Osteoblast (primary cell): ENCODE results near the gene TLE2. TPM values are rescaled to one million over a fixed set of nuclear protein-coding genes. Genes with fewer than 3 reads are reported as not detected.
A peak's percentile ranks its signal among the peaks of the same experiment; 100 is the strongest.

Experiments
- DNase-seq: peaks from one replicate; pipeline ENCODE4 v3.0.0; 2011; ENCODE audit warnings: low spot score, mixed read lengths; ENCODE audit not compliant: insufficient read length; ENCODE audit errors: missing footprints
- H2AFZ ChIP-seq: 2 replicates; pipeline ENCODE4 v1.6.0; 2011; ENCODE audit warnings: mild to moderate bottlenecking, low read length
- H3K27ac ChIP-seq: 2 replicates; pipeline ENCODE4 v1.5.1; 2011; ENCODE audit warnings: mild to moderate bottlenecking, low read depth, low read length, moderate library complexity
- H3K27me3 ChIP-seq: 2 replicates; pipeline ENCODE4 v1.6.0; 2012; ENCODE audit warnings: mild to moderate bottlenecking, control low read depth, inconsistent platforms, low read length, moderate library complexity; ENCODE audit not compliant: insufficient read depth
- H3K36me3 ChIP-seq: 2 replicates; pipeline ENCODE4 v1.5.1; 2011; ENCODE audit warnings: mild to moderate bottlenecking, low read length, control low read depth, moderate library complexity; ENCODE audit not compliant: insufficient read depth
- H3K4me1 ChIP-seq: 2 replicates; pipeline ENCODE4 v1.5.1; 2011; ENCODE audit warnings: mild to moderate bottlenecking, low read length, control low read depth, moderate library complexity; ENCODE audit not compliant: insufficient read depth
- H3K4me2 ChIP-seq: 2 replicates; pipeline ENCODE4 v1.6.0; 2011; ENCODE audit warnings: mild to moderate bottlenecking, low read length; ENCODE audit not compliant: insufficient read depth
- H3K4me3 ChIP-seq: fragments of 200-600 bp; sonication (generic); 3 replicates; pipeline ENCODE4 v1.5.1; 2012; ENCODE audit warnings: mild to moderate bottlenecking, low read length, inconsistent platforms; ENCODE audit not compliant: insufficient read depth
- H3K79me2 ChIP-seq: 2 replicates; pipeline ENCODE4 v1.6.0; 2012; ENCODE audit warnings: mild to moderate bottlenecking, low read length, control low read depth, inconsistent platforms; ENCODE audit not compliant: insufficient read depth
- H3K9me3 ChIP-seq: 2 replicates; pipeline ENCODE4 v1.5.1; 2011; ENCODE audit warnings: low read depth, low read length, control low read depth
- H4K20me1 ChIP-seq: 2 replicates; pipeline ENCODE4 v1.6.0; 2012; ENCODE audit warnings: mild to moderate bottlenecking, low read length, control low read depth; ENCODE audit not compliant: insufficient read depth
- CTCF ChIP-seq: IDR thresholded peaks from 2 replicates; pipeline ENCODE4 v1.5.1; 2011; ENCODE audit warnings: mild to moderate bottlenecking, low read depth, low read length, moderate library complexity; ENCODE audit errors: extremely low read depth
- total RNA-seq: library from RNA; depleted of rRNA; stranded (reverse); fragments of >200 nt; gene quantifications from 2 replicates; pipeline ENCODE4 v1.2.3, GENCODE V29; 2012

Gene TLE2
- total RNA-seq, 1 donor, result 5.1 TPM

DNA sequence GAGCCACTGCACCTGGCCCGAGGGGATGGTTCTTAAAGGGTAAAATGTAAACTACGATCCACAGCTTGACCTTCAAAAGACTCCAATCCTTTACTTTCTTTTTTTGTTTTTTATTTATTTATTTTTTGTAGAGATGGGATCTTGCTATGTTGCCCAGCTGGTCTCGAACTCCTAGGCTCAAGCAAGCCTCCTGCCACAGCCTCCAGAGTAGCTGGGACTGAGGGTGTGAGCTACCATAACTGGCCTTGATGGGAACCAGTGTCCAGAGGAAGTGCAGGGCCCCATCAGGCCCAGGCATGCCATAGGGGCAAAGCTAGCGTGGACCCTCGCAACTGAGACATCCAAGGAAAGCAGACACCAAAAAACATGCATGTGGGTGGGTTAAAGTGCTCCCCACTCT lies 66.0 kb downstream of the TLE2 start:
- Histone ChIP-seq H3K36me3 (no peaks in the 10 kb centered on the region), H3K4me2 (no peak overlapping the region), H3K4me3 (no peak overlapping the region), H3K9me3 (no peaks in the 10 kb centered on the region), H3K79me2 (no peaks in the 10 kb centered on the region), H3K27ac (no peak overlapping the region), H3K4me1 (no peaks in the 10 kb centered on the region), H3K27me3 (no peaks in the 10 kb centered on the region), H2AFZ (no peak overlapping the region), H4K20me1 (no peaks in the 10 kb centered on the region)
- no peak for DNase-seq
- TF ChIP-seq CTCF, result no peak

- Histone ChIP-seq H3K36me3 (no peaks in the 10 kb centered on the region), H4K20me1 (no peaks in the 10 kb centered on the region), H3K9me3 (no peaks in the 10 kb centered on the region), H2AFZ (no peak overlapping the region), H3K4me3 (no peak overlapping the region), H3K79me2 (no peaks in the 10 kb centered on the region), H3K27ac (no peak overlapping the region), H3K4me2 (peak overlapping the region; percentile 28), H3K27me3 (no peaks in the 10 kb centered on the region), H3K4me1 (no peaks in the 10 kb centered on the region)
- DNase-seq, result peak; percentile 93
- peak; percentile 72 for TF ChIP-seq CTCF
Measured at GRCh38 chr19:2962018-2962670, 66.9 kb downstream of the TLE2 start.

GRCh38 chr19:2960120-2960519 lies 69.0 kb downstream of the TLE2 start:
- H3K9me3 ChIP-seq, result no peaks in the 10 kb centered on the region
- no peaks in the 10 kb centered on the region for H3K79me2 ChIP-seq
- DNase-seq, result no peak
- no peak overlapping the region for H3K27ac ChIP-seq
- H2AFZ ChIP-seq, result no peak overlapping the region
- no peak overlapping the region for H3K4me3 ChIP-seq
- no peak for TF ChIP-seq CTCF
- H3K27me3 ChIP-seq, result no peaks in the 10 kb centered on the region
- H3K36me3 ChIP-seq, result no peaks in the 10 kb centered on the region
- H3K4me1 ChIP-seq, result no peaks in the 10 kb centered on the region
- H4K20me1 ChIP-seq, result no peaks in the 10 kb centered on the region
- no peak overlapping the region for H3K4me2 ChIP-seq

GRCh38 chr19:2957160-2957559 lies 71.9 kb downstream of the TLE2 start:
- no peak for DNase-seq
- H3K27ac ChIP-seq, result no peak overlapping the region
- no peaks in the 10 kb centered on the region for H3K36me3 ChIP-seq
- H3K79me2 ChIP-seq, result no peaks in the 10 kb centered on the region
- H3K27me3 ChIP-seq, result no peaks in the 10 kb centered on the region
- no peak overlapping the region for H3K4me2 ChIP-seq
- peaks cover 5% of the 10 kb centered on the region for H3K4me1 ChIP-seq
- no peaks in the 10 kb centered on the region for H3K9me3 ChIP-seq
- no peak overlapping the region for H3K4me3 ChIP-seq
- H4K20me1 ChIP-seq, result no peaks in the 10 kb centered on the region
- H2AFZ ChIP-seq, result no peak overlapping the region
- TF ChIP-seq CTCF, result no peak
